Dedifferentiated amniotic fluid mesenchymal stem cell (primary cell): Measurements from ENCODE around the gene ATP13A1.
"Not testable (repeated sequence)": the region's sequence is repeated elsewhere in the genome, so short reads cannot be mapped to it uniquely, and the experiment has no call there.

Experiments used
- DNase-seq: peaks from one replicate; pipeline ENCODE4 v3.0.0-alpha.2; 2016; ENCODE audit errors: extremely low spot score

Gene ATP13A1

DNA sequence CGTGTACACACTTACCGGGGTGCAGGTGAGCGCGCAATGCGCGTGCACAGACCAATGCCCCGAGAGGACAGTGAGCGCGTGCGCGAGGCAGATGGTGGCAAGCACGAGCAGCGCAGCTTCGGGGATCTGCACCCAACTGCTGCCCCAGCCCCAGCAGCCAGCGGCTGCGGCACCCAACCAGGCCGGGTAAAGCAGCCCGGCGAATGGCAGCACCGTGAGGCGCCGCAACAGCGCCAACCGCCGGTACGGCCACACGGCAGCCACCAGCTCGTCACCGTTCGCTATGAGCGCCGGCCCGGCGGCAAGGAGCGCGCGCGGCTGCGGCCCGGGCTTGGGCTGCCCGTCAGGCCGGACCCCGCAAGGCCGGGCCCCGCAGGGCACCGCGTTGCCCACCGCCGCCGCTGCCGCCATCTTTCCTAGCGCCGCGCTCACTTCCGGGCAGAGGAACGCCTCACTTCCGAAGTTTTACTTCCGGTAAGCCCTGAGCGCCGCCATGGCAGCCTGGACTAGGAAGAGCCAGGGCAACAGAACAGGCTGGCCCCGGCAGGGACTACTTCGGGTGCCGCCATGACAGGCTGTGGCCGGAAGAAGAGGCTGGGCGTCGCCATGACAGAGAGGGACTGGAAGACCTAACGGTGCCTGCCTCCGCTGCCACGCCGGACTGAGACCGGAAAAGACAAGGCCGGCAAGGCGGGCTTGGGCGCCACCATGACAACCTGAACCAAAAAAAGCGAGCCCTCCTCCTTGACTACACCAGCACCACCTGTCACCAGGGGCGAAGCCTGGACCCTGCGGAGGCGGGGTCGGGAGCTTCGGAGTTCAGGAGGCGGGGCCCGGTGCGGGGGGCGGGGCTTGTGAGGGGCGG, at the start of gene ATP13A1:
TSS of gene ATP13A1 (minus strand) at position 421 of the 865 bp plus-strand sequence. CDS start at position 411, 10 bp downstream.
- peak; percentile 94 for DNase-seq

- DNase-seq, result no peak
These were observed 48.7 kb upstream of the ATP13A1 start for GRCh38 chr19:19711934-19712828.

GRCh38 chr19:19711306-19711933, 47.9 kb upstream of the ATP13A1 start:
- DNase-seq, result no peak

DNA sequence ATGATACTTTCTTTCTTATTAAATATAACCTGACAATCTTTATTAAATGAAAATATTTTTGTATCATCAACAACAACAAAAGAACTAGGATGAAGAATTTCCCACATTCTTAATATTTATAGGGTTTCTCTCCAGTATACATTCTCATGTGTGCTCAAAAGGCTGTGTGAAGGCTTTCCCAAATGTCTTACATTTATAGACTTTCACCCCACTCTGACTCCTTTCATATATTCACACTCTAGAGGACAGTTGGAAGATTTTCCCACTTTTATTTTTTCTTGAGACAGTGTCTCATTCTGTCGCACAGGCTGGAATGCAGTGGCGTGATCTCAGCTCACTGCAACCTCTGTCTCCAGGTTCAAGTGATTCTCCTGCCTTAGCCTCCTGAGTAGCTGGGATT, 47.0 kb upstream of the ATP13A1 start:
- peak; percentile 12 for DNase-seq

GRCh38 chr19:19704836-19705235, 41.4 kb upstream of the ATP13A1 start:
- DNase-seq, result no peak

- peak; percentile 10 for DNase-seq
These were observed 37.0 kb upstream of the ATP13A1 start for GRCh38 chr19:19700493-19700892.

- DNase-seq, result no peak
These were observed 34.1 kb upstream of the ATP13A1 start for GRCh38 chr19:19697589-19697988.

DNA sequence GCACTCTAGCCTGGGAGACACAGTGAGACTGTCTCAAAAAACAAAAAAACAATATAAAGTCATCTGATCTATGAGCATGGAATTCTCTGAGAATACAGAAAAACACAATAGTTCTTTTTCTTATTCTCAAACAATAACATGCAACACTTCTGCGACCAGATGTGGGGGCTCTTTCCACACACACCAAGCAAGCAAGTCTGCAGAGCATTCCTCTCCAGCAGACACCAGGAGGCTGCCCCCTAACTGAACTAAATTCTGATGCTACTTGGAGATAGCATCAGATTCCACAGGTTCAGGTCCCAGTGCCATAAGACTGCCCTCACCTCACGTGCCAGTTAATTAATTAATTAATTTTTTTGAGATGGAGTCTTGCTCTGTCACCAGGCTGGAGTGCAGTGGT, 32.9 kb upstream of the ATP13A1 start:
- no peak for DNase-seq

GRCh38 chr19:19691683-19692082, 28.2 kb upstream of the ATP13A1 start:
- DNase-seq, result no peak

DNA sequence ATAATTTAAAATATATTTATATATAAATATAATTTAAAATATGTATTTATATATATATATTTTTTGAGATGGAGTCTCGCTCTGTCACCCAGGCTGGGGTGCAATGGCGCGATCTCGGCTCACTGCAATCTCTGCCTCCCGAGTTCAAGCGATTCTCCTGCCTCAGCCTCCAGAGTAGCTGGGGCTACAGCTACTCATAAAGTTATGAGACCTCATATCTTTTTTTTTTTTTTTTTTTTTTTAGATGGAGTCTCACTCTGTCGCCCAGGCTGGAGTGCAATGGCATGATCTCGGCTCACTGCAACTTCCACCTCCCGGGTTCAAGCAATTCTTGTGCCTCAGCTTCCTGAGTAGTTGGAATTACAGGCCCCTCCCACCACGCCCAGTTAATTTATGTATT, 25.5 kb upstream of the ATP13A1 start:
- DNase-seq, result not testable (repeated sequence)

DNA sequence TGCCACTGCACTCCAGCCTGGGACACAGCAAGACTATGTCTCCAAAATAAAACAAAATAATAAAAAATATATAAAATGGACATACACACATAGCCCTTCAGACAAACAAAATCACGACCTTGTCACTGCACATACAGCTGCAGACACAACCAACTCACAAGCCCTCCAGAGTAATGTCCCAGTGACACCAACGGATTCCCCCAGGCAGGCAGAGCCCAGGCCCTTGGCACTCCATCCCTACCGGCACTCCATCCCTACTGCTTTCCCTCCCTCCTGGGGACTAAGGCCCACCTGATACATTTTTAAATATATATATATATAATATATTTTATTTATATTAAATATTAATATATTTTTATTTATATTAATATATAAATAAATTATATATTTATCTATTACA, 23.6 kb upstream of the ATP13A1 start:
- no peak for DNase-seq

- no peak for DNase-seq
These were observed 23.1 kb upstream of the ATP13A1 start for GRCh38 chr19:19686580-19686979.

DNA sequence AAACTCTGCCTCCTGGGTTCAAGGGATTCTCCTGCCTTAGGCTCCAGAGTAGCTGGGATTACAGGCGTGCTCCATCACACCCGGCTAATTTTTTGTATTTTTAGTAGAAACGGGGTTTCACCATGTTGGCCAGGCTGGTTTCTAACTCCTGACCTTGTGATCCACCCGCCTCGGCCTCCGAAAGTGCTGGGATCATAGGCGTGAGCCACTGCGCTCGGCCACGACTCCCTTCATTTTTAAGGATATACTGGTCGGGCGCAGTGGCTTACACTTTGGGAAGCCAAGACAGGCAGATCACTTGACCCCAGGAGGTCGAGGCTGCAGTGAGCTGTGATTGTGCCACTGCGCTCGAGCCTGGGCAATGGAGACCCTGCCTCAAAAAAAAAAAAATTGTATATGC, 22.6 kb upstream of the ATP13A1 start:
- not testable (repeated sequence) for DNase-seq

- no peak for DNase-seq
These were observed 15.9 kb upstream of the ATP13A1 start for GRCh38 chr19:19679176-19680073.

GRCh38 chr19:19677579-19677978, 14.1 kb upstream of the ATP13A1 start:
- DNase-seq, result peak; percentile 7

DNA sequence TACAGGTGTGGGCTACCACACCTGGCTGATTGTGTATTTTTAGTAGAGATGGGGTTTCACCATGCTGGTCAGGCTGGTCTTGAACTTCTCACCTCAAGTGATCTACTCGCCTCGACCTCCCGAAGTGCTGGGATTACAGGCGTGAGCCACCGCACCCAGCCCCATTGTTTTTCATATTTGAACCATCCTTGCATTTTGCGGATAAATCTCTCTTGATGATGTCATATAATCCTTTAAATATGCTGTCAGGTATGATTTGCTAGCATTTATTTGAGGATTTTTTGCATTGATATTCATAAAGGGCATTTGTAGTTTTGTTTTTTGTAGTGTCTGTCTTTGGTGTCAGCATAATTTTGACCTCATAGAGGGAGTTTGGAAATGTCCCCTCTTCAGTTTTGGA, 10.8 kb upstream of the ATP13A1 start:
- no peak for DNase-seq

- no peak for DNase-seq
These were observed 9.3 kb upstream of the ATP13A1 start for GRCh38 chr19:19672816-19673215.

- DNase-seq, result no peak
These were observed 6.6 kb upstream of the ATP13A1 start for GRCh38 chr19:19670070-19670551.

DNA sequence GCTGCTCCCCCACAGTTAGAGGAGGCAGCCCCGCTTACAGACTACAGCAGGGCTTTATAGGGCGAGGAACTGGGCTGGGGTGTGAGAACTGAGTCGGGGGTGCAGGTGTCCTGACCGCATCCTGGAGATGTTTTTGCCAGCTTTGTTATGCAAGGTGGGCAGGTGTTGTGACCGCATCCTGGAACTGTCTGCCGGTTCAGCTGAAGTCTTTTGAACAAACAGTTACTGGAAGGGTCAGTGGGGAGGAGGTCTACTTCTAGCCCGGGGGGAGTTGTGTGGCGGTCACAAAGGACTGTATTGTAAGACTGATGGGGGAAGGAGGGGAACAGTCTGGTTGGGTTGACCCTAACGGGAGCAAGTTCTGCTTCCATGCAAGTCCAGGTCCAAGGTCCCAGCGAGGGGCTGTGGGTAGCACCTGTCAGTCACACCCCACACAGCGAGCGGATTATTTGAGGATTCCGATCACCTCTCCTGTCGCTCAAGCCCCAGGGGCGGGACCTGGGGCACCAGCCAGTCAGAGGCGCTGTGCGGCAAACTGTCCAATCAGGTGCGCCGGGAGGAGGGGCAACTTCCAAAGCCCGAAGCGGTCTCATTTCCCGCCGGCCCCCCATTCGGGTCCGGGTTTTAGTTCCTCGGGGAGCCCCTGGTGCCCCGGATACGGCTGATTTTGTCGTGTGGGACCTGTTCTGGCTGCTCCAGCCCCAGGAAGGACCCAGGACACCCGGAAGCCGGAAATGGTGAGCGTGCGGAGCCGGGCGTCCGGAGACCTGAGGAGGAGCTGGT, 4.9 kb upstream of the ATP13A1 start, which contains the start of gene ZNF101:
TSS of gene ZNF101 (plus strand) at position 610 of the 783 bp plus-strand sequence. CDS start at position 735, 125 bp downstream.
- peak; percentile 80 for DNase-seq

GRCh38 chr19:19665420-19665948, 2.0 kb upstream of the ATP13A1 start:
- DNase-seq, result not testable (repeated sequence)
